Activated naive CD4-positive, alpha-beta T cell treated with anti-CD3 and anti-CD28 coated beads, Interleukin-2, amount 50 U/mL, for 16 hours (primary cell): ENCODE results near the gene ATG4C.

Experiments used
- DNase-seq: peaks from one replicate; pipeline ENCODE4 v3.0.0-alpha.2; 2020

ATG4C gene

DNA sequence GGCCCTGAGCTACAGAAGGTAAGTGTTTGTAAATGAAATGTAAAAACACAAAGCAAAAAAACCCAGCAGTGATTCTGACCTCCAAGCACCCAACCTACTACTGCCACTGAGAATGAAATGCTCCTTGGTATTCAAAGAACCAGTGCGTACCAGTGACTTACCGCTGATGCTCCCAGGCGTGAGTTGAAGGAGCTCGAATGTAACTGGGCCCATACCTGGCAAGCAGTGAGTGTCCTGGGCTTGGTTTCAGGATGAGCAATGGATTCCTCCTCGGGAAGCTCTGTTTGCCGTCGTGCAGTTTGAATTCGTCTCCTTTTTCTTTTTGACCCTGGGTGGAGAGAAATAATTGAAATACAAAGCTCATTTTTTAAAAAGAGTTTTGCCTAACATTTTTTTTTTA, 121.9 kb downstream of the ATG4C start:
- DNase-seq = no peak

DNA sequence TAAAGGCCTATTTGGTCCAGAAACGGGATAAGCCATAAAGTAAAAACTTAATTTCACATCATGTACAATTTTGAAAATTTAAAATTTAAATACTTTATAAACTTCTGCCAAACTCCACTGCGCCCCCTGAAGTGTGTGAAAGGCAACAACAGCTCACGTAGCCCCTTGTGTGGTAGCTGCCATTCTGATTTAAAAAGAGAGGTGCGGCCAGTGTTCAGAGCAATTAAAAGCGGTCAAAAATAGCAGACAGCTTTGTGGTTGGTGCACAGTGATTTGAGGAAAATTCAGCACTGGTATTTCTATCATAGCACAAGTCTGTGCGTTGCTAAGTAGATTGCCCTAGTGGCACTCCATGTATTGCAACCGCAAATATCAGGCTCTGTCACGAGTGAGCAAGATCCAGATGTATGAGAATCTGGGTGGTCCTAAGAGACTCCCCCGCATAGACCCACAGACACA, 122.5 kb downstream of the ATG4C start:
- no peak for DNase-seq

- no peak for DNase-seq
Observed at GRCh38 chr1:62908168-62908695, 124.3 kb downstream of the ATG4C start.

DNA sequence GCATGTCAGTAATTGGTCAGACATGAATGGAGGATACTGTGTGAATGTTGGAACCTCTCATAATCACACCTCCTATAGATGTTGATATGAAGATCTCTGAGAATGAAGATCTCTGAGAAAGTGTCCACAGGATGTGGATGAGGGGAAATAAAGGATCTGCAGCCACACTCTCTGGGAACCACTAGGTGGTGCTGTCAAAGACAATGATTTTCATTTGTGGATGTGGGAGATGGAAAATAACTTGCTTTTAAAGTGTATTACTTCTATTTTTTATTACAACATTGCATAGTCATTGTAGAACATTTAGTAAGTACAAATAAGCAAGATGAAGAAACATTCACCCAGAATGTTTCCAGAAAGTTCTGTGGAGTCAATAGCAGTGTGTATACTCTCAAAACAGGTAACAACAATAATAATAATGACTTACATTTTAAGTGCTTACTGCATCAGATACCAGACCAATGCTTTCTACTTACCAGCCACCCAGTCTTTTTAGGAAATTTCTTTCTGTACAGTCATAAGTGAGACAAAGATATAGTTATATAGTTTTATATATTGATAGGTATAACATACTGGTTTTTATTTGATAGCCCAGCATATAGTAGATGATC, 128.2 kb downstream of the ATG4C start:
- DNase-seq = no peak
